HL-60 (cell line): ENCODE data around the gene TIMM8A.

Experiments used
- DNase-seq, 2 experiments: peaks; one replicate each; pipeline ENCODE4 v3.0.0-alpha.2; 2010 to 2020; ENCODE audit warnings: low read depth in 1 of 2, low spot score in 1 of 2
- H3K27ac ChIP-seq: fragments of 250-450 bp; sonication (Bioruptor Pico); replicated peaks from 2 replicates; pipeline ENCODE4 v1.5.1; 2020; ENCODE audit warnings: mild to moderate bottlenecking, moderate library complexity
- H3K27me3 ChIP-seq: fragments of 250-450 bp; sonication (Bioruptor Pico); 2 replicates; pipeline ENCODE4 v1.5.1; 2021; ENCODE audit warnings: mild to moderate bottlenecking, moderate library complexity; ENCODE audit not compliant: insufficient read depth, poor library complexity, severe bottlenecking
- H3K4me3 ChIP-seq: replicated peaks from 2 replicates; pipeline ENCODE4 v1.5.1; 2011; ENCODE audit warnings: mild to moderate bottlenecking, control low read depth, low read length; ENCODE audit not compliant: insufficient read depth
- CTCF ChIP-seq: IDR thresholded peaks from one replicate; pipeline ENCODE4 v1.5.1; 2011; ENCODE audit warnings: low read length, control low read depth, inconsistent platforms; ENCODE audit not compliant: insufficient read depth
- GABPA ChIP-seq: IDR thresholded peaks from 2 replicates; pipeline ENCODE4 v1.6.1; 2012; ENCODE audit warnings: low read depth
- POLR2AphosphoS5 ChIP-seq: IDR thresholded peaks from 2 replicates; pipeline ENCODE4 v1.6.1; 2012; ENCODE audit warnings: low read depth
- REST ChIP-seq: IDR thresholded peaks from 2 replicates; pipeline ENCODE4 v1.6.1; 2012; ENCODE audit warnings: low read depth; ENCODE audit not compliant: insufficient replicate concordance
- SPI1 ChIP-seq: IDR thresholded peaks from 2 replicates; pipeline ENCODE4 v1.6.1; 2012; ENCODE audit warnings: low read depth, mild to moderate bottlenecking, borderline replicate concordance

TIMM8A gene

GRCh38 chrX:101362757-101363156 lies 14.2 kb upstream of the TIMM8A start:
- H3K27me3 ChIP-seq: no peaks in the 10 kb centered on the region
- no peak for TF ChIP-seq SPI1
- H3K4me3 ChIP-seq: no peak overlapping the region
- H3K27ac ChIP-seq: no peak overlapping the region
- DNase-seq: no peak

- TF ChIP-seq GABPA (no peak), REST (no peak), POLR2AphosphoS5 (no peak), CTCF (no peak), SPI1 (no peak)
- H3K27me3 ChIP-seq: no peaks in the 10 kb centered on the region
- no peak overlapping the region for H3K27ac ChIP-seq
- H3K4me3 ChIP-seq: no peak overlapping the region
- DNase-seq: no peak
Observed at GRCh38 chrX:101362116-101362515, 13.6 kb upstream of the TIMM8A start.

GRCh38 chrX:101360390-101360789 lies 11.8 kb upstream of the TIMM8A start:
- H3K27me3 ChIP-seq: no peaks in the 10 kb centered on the region
- H3K27ac ChIP-seq: no peak overlapping the region
- DNase-seq: no peak
- TF ChIP-seq GABPA (no peak), CTCF (no peak), SPI1 (no peak)
- H3K4me3 ChIP-seq: no peak overlapping the region

- Histone ChIP-seq H3K27ac (no peak overlapping the region), H3K27me3 (no peaks in the 10 kb centered on the region), H3K4me3 (no peak overlapping the region)
- TF ChIP-seq SPI1: no peak
- no peak for TF ChIP-seq GABPA
- TF ChIP-seq POLR2AphosphoS5: no peak
- TF ChIP-seq REST: no peak
- TF ChIP-seq CTCF: no peak
- DNase-seq: no peak
Observed at GRCh38 chrX:101359966-101360365, 11.4 kb upstream of the TIMM8A start.
